Immature natural killer cell (primary cell): Measurements from ENCODE around the gene PANX1. TPM values are rescaled to one million over a fixed set of nuclear protein-coding genes. Genes with fewer than 3 reads are reported as not detected.

ENCODE experiments used
- DNase-seq, 3 donors: peaks; one replicate each; pipeline ENCODE4 v3.0.0; 2022; ENCODE audit warnings: mixed read lengths in 1 of 3
- H3K27ac Mint-ChIP-seq, 6 donors: one replicate each; pipeline ENCODE4 v1.8.0; 2020; ENCODE audit warnings: mixed read lengths in 6 of 6, mild to moderate bottlenecking in 5 of 6, inconsistent platforms in 4 of 6, moderate library complexity in 3 of 6
- H3K27me3 Mint-ChIP-seq, 3 donors: one replicate each; pipeline ENCODE4 v1.8.0; 2020 to 2021; ENCODE audit warnings: low read depth in 3 of 3, mild to moderate bottlenecking in 3 of 3, mixed read lengths in 3 of 3, moderate library complexity in 3 of 3, inconsistent platforms in 1 of 3
- H3K36me3 Mint-ChIP-seq, 3 donors: one replicate each; pipeline ENCODE4 v1.8.0; 2020; ENCODE audit warnings: mixed read lengths in 3 of 3, inconsistent platforms in 2 of 3, mild to moderate bottlenecking in 2 of 3
- H3K4me1 Mint-ChIP-seq, 2 donors: one replicate each; pipeline ENCODE4 v1.8.0; 2020; ENCODE audit warnings: inconsistent platforms in 2 of 2, mild to moderate bottlenecking in 2 of 2, mixed read lengths in 2 of 2, moderate library complexity in 1 of 2
- H3K4me3 Mint-ChIP-seq, 5 donors: one replicate each; pipeline ENCODE4 v1.8.0; 2020; ENCODE audit warnings: mild to moderate bottlenecking in 5 of 5, mixed read lengths in 5 of 5, inconsistent platforms in 3 of 5, moderate library complexity in 3 of 5
- H3K9me3 Mint-ChIP-seq, 6 donors: one replicate each; pipeline ENCODE4 v1.8.0; 2020; ENCODE audit warnings: mild to moderate bottlenecking in 6 of 6, mixed read lengths in 6 of 6, inconsistent platforms in 4 of 6, moderate library complexity in 3 of 6
- polyA plus RNA-seq, 3 donors: library from polyadenylated mRNA; unstranded; fragments of 300-500 nt; fragmentation: Illumina TruSeq; gene quantifications; one replicate each; pipeline ENCODE4 v1.2.3, GENCODE V29; 2021

PANX1 gene, protein sequence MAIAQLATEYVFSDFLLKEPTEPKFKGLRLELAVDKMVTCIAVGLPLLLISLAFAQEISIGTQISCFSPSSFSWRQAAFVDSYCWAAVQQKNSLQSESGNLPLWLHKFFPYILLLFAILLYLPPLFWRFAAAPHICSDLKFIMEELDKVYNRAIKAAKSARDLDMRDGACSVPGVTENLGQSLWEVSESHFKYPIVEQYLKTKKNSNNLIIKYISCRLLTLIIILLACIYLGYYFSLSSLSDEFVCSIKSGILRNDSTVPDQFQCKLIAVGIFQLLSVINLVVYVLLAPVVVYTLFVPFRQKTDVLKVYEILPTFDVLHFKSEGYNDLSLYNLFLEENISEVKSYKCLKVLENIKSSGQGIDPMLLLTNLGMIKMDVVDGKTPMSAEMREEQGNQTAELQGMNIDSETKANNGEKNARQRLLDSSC
- polyA plus RNA-seq: 10 to 100 TPM in 2 of 3 donors, 1 to 10 TPM in 1; 9.2 to 16.0 (median 12.8) TPM

DNA sequence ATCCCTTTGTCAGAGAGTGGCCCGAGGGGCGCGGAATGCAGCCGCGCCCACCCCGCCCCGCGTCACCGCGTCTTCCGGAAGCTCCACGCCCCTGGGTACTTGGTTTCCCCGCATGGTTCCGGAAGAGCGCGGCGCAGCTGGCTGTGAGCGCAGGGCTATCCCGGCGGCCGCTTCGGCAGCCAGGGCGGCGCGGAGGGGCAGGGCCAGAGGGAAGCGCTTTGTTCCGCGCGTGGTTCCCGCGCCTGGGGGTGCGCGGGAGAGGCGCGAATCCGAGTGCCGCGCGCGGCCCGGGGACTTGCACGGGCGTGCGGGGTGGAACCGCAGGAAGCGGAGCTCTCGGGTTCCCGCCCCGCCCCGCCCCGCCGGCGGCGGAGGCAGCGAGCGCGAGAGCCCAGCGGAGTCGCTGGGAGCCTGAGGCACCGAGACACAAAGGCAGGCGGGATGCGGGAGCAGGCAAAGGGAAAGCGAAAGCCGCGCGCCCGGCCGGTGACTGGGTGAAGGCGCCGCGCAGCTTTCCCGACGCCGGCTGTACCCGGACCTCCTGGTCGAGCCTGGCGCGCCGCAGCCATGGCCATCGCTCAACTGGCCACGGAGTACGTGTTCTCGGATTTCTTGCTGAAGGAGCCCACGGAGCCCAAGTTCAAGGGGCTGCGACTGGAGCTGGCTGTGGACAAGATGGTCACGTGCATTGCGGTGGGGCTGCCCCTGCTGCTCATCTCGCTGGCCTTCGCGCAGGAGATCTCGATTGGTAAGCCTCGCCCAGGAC, at the start of gene PANX1:
Gene PANX1, plus strand, starts transcription at position 96 of the 766 bp plus-strand sequence. Its CDS starts 472 bp downstream, at position 568.
- Mint-ChIP-seq H3K4me1 (peaks cover 22 to 26% of the 10 kb centered on the region in 2 donors), H3K4me3 (peak within 1 kb of the TSS in 3 of 5 donors; percentile 91 to 94 (median 92)), H3K27me3 (peaks cover 0 to 11% (median 3%) of the 10 kb centered on the region in 3 donors), H3K9me3 (no peaks in the 10 kb centered on the region), H3K36me3 (no peaks in the 10 kb centered on the region), H3K27ac (peak within 1 kb of the TSS; percentile 86 to 95 (median 92))
- peak; percentile 69 to 72 (median 70) for DNase-seq

DNA sequence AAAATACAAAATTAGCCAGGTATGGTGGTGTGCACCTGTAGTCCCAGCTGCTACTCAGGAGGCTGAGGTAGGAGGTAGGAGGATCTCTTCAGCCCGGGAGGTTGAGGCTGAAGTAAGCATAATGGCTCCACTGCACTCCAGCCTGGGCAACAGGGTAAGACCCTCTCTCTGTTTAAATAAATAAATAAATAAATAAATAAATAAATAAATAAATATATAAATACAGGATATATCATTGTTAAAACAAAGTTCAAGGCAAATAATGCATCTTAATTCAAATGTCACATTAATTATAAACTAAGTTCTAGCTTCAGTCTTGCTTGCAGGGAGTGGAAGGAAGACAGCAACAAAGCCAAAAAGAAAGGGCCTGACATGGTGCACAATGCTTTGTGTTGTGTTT, 44.5 kb upstream of the PANX1 start:
- Mint-ChIP-seq H3K4me3 (no peak overlapping the region), H3K27me3 (peaks cover 0 to 5% (median 2%) of the 10 kb centered on the region in 3 donors), H3K27ac (no peak overlapping the region), H3K36me3 (no peaks in the 10 kb centered on the region), H3K4me1 (no peaks in the 10 kb centered on the region), H3K9me3 (no peaks in the 10 kb centered on the region)
- DNase-seq: no peak

DNA sequence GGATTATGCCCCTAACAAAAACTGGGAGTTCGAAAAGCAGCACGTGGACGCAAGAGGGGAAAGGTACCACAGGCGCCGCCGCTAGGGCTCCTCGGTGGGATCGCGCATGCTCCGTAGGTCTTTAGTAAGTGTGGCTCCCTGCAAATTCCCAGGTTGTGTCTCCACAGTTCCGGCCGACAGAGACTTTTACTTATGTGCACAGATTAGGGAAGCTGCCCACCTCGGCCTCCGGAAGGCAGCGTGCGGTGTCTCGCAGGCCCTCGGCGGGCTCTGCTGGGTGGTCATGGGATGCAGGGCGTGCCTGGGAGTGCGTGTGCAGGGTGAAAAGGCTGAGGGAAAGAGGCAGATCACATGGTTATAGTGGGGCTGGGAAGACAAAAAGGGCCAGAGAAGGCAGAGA, 39.7 kb upstream of the PANX1 start:
- H3K4me1 Mint-ChIP-seq: no peaks in the 10 kb centered on the region
- peak overlapping the region in 1 of 5 donors; percentile 28 for H3K4me3 Mint-ChIP-seq
- H3K27ac Mint-ChIP-seq: no peak overlapping the region
- no peak for DNase-seq
- peaks cover 0 to 6% (median 0%) of the 10 kb centered on the region in 6 donors for H3K9me3 Mint-ChIP-seq
- peaks cover 0 to 2% (median 0%) of the 10 kb centered on the region in 3 donors for H3K27me3 Mint-ChIP-seq
- no peaks in the 10 kb centered on the region for H3K36me3 Mint-ChIP-seq

DNA sequence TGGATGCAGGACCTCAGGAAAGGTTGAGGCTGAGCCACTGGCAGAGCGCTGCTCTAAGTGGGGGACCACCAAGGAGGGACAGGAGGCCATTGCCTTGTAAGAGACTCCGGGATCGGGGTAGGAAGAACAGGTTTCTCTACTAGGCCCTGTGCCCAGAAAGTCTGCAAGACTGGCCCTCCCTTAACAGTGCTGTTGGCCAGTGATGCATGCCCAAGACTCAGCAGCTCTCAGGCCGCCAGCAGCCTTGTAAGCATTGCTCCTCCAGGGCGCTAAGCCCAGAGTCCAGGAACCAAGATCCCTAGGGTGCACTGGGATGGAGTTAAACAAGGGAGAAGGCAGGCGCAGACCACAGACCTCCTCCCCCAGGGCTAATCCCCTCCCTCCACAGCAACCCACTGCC, 39.3 kb upstream of the PANX1 start:
- Mint-ChIP-seq H3K27me3 (peaks cover 0 to 2% (median 2%) of the 10 kb centered on the region in 3 donors), H3K4me1 (no peaks in the 10 kb centered on the region), H3K27ac (no peak overlapping the region), H3K9me3 (peaks cover 0 to 6% (median under 1%) of the 10 kb centered on the region in 6 donors), H3K4me3 (no peak overlapping the region), H3K36me3 (no peaks in the 10 kb centered on the region)
- no peak for DNase-seq

DNA sequence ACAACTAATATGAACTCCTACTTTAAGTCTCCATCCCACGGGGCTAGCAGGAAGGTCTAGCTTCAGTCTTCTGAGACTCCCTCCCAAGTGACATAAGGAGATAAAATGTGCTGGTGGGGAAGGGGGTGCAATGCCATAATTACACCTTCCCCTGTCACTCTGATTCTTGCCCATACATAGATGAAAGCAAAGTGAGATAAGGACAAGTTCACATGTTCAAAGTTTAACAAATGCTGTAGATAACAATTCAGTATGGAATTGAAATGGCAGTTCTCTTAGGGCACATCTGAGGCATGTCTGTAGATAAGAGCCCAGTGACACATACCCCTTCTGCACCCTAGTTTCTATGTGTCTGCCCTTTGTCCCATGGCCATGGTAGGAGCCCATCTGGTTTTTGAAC, 38.2 kb upstream of the PANX1 start:
- Mint-ChIP-seq H3K27me3 (peaks cover 0 to 2% (median 2%) of the 10 kb centered on the region in 3 donors), H3K27ac (no peak overlapping the region), H3K36me3 (no peaks in the 10 kb centered on the region), H3K4me1 (no peaks in the 10 kb centered on the region), H3K4me3 (no peak overlapping the region), H3K9me3 (peaks cover 0 to 15% (median under 1%) of the 10 kb centered on the region in 6 donors)
- no peak for DNase-seq

DNA sequence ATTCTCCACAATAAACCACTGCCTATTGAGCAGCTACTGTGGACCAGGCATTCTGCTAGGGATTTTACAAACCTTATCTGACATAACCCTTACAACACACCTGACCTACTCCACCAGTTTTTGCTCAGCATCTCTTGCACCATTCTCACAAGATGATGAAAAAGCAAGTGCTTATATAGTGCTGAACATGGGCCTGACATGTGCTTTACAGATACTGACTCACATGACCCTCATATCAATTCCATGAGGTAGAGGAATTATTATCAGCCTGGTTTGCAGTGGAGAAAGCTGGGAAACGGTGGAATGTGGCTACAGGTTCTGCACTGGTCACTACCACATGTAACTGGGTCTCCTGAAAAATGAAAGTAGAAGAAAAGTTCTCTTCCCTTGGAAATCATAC, 37.5 kb upstream of the PANX1 start:
- H3K4me3 Mint-ChIP-seq: no peak overlapping the region
- H3K27me3 Mint-ChIP-seq: peaks cover 0 to 2% (median 2%) of the 10 kb centered on the region in 3 donors
- H3K36me3 Mint-ChIP-seq: no peaks in the 10 kb centered on the region
- no peaks in the 10 kb centered on the region for H3K4me1 Mint-ChIP-seq
- peaks cover 0 to 17% (median under 1%) of the 10 kb centered on the region in 6 donors for H3K9me3 Mint-ChIP-seq
- DNase-seq: no peak
- H3K27ac Mint-ChIP-seq: no peak overlapping the region

DNA sequence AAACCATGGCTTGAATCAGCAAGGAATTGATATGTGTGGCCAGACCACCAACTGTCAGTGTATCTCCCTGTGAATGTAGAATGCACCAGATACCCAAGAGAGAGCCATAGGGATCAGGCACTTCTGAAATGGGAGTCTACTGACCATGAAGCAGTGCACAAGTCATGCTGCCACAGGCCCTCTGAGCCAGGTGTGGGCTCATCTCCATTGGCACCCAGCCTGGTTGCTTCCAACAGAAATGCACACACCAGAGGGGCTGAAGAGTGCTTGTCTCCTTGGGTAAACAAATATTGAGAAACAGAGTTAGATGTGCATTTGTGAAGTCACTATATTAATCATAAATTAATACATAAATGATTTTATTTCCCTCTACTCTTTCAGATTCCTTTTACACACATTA, 28.4 kb upstream of the PANX1 start:
- H3K4me1 Mint-ChIP-seq: no peaks in the 10 kb centered on the region
- H3K4me3 Mint-ChIP-seq: no peak overlapping the region
- no peak for DNase-seq
- peaks cover 0 to 5% (median 2%) of the 10 kb centered on the region in 3 donors for H3K27me3 Mint-ChIP-seq
- H3K27ac Mint-ChIP-seq: no peak overlapping the region
- peaks cover 0 to 23% (median 11%) of the 10 kb centered on the region in 6 donors for H3K9me3 Mint-ChIP-seq
- peaks cover 0 to 8% (median 0%) of the 10 kb centered on the region in 3 donors for H3K36me3 Mint-ChIP-seq

DNA sequence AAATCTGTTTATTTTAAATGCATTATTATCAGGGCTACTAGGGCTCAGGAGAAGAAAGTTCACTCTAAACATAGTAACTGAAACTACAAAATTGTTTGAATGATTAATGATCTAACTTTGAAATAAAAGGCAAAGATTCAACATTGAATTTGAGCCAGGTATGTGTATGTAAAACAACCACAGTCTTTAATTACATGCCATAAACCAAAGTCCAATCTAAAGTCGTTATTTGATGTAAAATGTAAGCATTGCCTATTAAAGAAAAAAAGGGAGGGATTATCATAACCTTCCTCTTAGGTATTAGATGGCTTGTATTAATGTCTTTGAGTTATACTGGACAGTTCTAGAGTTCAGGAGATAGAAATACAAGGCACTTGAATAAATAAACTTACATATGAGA, 25.2 kb upstream of the PANX1 start:
- H3K27me3 Mint-ChIP-seq: peaks cover 0 to 2% (median 2%) of the 10 kb centered on the region in 3 donors

DNA sequence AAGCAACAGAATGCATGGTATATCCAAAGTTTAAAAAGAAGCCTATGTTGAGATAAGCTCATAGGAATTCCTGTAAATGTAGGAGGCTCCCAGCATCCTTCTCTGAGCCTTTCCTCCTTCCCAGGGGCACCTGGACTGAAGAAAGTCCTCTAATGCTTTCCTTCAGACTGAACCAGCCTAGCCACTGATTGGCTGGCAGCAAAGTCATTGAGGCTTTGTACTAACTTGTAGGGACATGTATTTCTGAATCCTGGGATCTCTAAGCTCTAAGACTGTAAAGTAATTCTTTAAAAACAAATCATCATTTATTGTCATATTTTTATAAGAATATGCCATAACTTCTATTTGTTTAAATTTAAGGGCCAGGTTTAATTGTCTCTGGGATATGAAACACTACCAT, 23.9 kb upstream of the PANX1 start:
- Mint-ChIP-seq H3K36me3 (peaks cover 0 to 8% (median 0%) of the 10 kb centered on the region in 3 donors), H3K27ac (no peak overlapping the region), H3K4me3 (no peak overlapping the region), H3K4me1 (no peaks in the 10 kb centered on the region), H3K27me3 (peaks cover 0 to 5% (median 2%) of the 10 kb centered on the region in 3 donors), H3K9me3 (peaks cover 0 to 7% (median 0%) of the 10 kb centered on the region in 6 donors)
- no peak for DNase-seq

More for the DNA sequence above, 25.2 kb upstream of the PANX1 start:
- no peak overlapping the region for H3K4me3 Mint-ChIP-seq
- no peak overlapping the region for H3K27ac Mint-ChIP-seq
- H3K9me3 Mint-ChIP-seq: peaks cover 0 to 11% (median 1%) of the 10 kb centered on the region in 6 donors
- H3K4me1 Mint-ChIP-seq: no peaks in the 10 kb centered on the region
- DNase-seq: no peak
- H3K36me3 Mint-ChIP-seq: peaks cover 0 to 8% (median 0%) of the 10 kb centered on the region in 3 donors

DNA sequence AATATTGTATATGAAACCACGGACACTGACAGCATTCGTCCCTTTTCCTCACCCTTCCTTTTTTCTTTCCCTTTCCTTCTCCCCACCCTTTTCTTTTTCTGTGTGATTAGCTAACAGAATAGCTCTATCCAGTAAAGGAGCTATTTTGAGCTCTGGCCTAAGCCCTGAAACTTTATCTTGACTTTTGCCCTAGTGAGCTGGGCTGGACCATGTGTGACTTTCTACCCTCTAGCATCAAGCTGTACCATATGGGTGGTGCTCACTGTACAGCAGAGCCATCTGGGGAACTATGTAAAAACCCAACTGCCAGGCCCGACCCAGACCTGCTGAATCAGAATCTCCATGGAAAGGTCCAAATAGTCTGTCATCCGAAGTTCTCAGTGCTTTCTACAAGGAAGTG, 21.9 kb upstream of the PANX1 start:
- peaks cover 0 to 5% (median 4%) of the 10 kb centered on the region in 3 donors for H3K27me3 Mint-ChIP-seq
- H3K4me3 Mint-ChIP-seq: no peak overlapping the region
- H3K27ac Mint-ChIP-seq: no peak overlapping the region
- no peak for DNase-seq
- H3K9me3 Mint-ChIP-seq: peaks cover 0 to 5% (median 0%) of the 10 kb centered on the region in 6 donors
- H3K36me3 Mint-ChIP-seq: peaks cover 0 to 5% (median 0%) of the 10 kb centered on the region in 3 donors
- H3K4me1 Mint-ChIP-seq: no peaks in the 10 kb centered on the region

DNA sequence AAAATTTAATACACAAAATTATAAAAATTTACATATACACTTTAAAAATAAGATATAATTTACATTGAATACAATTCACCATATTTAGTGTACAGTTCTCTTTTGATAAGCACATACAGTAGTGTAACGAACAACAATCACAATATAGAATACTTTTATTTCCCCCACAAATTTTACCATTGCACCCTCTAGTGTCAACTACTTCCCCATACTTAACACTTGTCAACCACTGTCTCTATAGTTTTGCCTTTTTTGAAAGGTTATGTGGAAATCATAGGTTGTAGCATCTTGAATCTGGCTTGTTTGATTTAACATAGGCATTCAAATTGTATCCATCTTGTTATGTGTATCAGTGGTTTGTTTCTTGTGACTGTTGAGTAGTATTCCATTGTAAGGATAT, 21.3 kb upstream of the PANX1 start:
- peaks cover 0 to 5% (median 4%) of the 10 kb centered on the region in 3 donors for H3K27me3 Mint-ChIP-seq
- peaks cover 0 to 5% (median 0%) of the 10 kb centered on the region in 6 donors for H3K9me3 Mint-ChIP-seq
- H3K27ac Mint-ChIP-seq: no peak overlapping the region
- no peak for DNase-seq
- peaks cover 0 to 4% (median 0%) of the 10 kb centered on the region in 3 donors for H3K36me3 Mint-ChIP-seq
- no peak overlapping the region for H3K4me3 Mint-ChIP-seq
- no peaks in the 10 kb centered on the region for H3K4me1 Mint-ChIP-seq

DNA sequence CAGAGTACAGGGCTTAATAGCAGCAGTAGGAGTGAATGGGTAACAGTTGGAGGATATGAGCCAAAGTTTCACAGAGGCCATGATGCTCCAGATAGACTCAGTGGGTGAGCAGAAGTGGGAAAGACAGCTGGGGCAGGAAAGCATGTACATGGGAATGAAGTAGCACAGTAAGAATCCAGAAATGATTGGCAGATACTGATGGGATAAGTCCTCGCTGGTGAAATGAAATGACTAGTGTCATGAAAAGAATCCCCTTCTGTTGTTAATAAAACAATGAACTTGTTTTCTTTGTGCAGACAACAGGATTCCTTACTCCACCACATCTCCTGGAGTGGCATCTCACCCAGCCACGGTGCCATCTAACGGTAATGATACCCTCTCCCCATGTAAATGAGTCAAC, 17.4 kb upstream of the PANX1 start:
- Mint-ChIP-seq H3K9me3 (peaks cover 0 to 2% (median 0%) of the 10 kb centered on the region in 6 donors), H3K27me3 (peaks cover 2 to 5% (median 2%) of the 10 kb centered on the region in 3 donors), H3K4me3 (no peak overlapping the region), H3K27ac (no peak overlapping the region), H3K36me3 (peaks cover 0 to 5% (median 0%) of the 10 kb centered on the region in 3 donors), H3K4me1 (no peaks in the 10 kb centered on the region)
- no peak for DNase-seq

DNA sequence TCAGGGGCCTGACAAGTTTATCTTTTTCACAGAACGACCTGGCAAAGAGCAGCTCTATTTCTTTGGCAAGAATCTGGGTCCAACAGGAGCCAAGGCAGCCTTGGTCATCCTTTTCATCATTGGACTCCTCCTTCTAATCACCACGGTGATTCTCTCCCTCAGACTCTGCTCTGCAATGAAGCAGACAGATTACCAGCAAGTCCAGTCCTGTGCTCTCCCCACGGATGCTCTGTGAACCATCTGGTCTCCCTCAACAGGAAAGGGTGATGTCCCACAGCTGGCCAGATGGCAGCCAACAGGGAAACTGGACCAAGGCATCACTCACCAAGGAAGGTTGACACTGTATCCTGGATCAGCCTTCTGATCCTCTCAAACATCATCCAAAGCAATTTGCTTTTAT, 17.0 kb upstream of the PANX1 start:
- Mint-ChIP-seq H3K4me3 (no peak overlapping the region), H3K4me1 (no peaks in the 10 kb centered on the region)

More for the DNA sequence above, 17.0 kb upstream of the PANX1 start:
- Mint-ChIP-seq H3K9me3 (peaks cover 0 to 1% (median 0%) of the 10 kb centered on the region in 6 donors), H3K27ac (no peak overlapping the region), H3K36me3 (peaks cover 0 to 5% (median 0%) of the 10 kb centered on the region in 3 donors), H3K27me3 (peaks cover 2 to 5% (median 2%) of the 10 kb centered on the region in 3 donors)
- no peak for DNase-seq
